Naive thymus-derived CD4-positive, alpha-beta T cell (primary cell): ENCODE measurements around the gene C9. TPM values are rescaled to one million over a fixed set of nuclear protein-coding genes. Genes with fewer than 3 reads are reported as not detected.
"Not testable (repeated sequence)": the region's sequence is repeated elsewhere in the genome, so short reads cannot be mapped to it uniquely, and the experiment has no call there.

ENCODE experiments used
- ATAC-seq: fragments of 150-1000 bp; cut with Tn5 transposase; 2 replicates; pipeline ENCODE4 v1.10.0; 2021; ENCODE audit warnings: mild to moderate bottlenecking, moderate library complexity
- CTCF ChIA-PET: fragments of 350-600 bp; sonication (Branson Sonifier 250); formaldehyde crosslinking; loops from one replicate; lab custom pipeline; 2021; ENCODE audit warnings: antibody characterized with exemption; lab: Charles Lee
- POLR2A ChIA-PET: fragments of 350-600 bp; sonication (Branson Sonifier 250); formaldehyde crosslinking; loops from one replicate; lab custom pipeline; 2021; ENCODE audit warnings: antibody characterized with exemption, inconsistent platforms; lab: Charles Lee
- DNase-seq, 9 donors: peaks; one replicate each; pipeline versions ENCODE4 v3.0.0 to v3.0.0-alpha.2; 2020 to 2022; ENCODE audit warnings: mixed read lengths in 1 of 9
- H3K27ac ChIP-seq: one replicate; pipeline ENCODE4 v1.7.0; 2013; ENCODE audit warnings: mild to moderate bottlenecking, low read depth, low read length, moderate library complexity
- H3K27me3 ChIP-seq, 2 donors: one replicate each; pipeline ENCODE4 v1.7.0; 2013; ENCODE audit warnings: low read length in 2 of 2, mild to moderate bottlenecking in 2 of 2, moderate library complexity in 2 of 2; ENCODE audit not compliant: control insufficient read depth in 2 of 2, insufficient read depth in 2 of 2
- H3K36me3 ChIP-seq, 3 experiments: 1 replicate in 2 of 3; 2 replicates in 1 of 3; pipeline ENCODE4 v1.7.0; 2013; ENCODE audit warnings: low read length in 3 of 3, mild to moderate bottlenecking in 3 of 3, moderate library complexity in 1 of 3; ENCODE audit not compliant: insufficient read depth in 3 of 3, control insufficient read depth in 2 of 3
- H3K4me1 ChIP-seq, 2 donors: one replicate each; pipeline ENCODE4 v1.7.0; 2013; ENCODE audit warnings: low read length in 2 of 2, mild to moderate bottlenecking in 2 of 2, moderate library complexity in 1 of 2; ENCODE audit not compliant: control insufficient read depth in 2 of 2, insufficient read depth in 2 of 2
- H3K4me3 ChIP-seq: 2 replicates; pipeline ENCODE4 v1.7.0; 2013; ENCODE audit warnings: mild to moderate bottlenecking, low read length
- H3K9me3 ChIP-seq, 3 experiments: 1 replicate in 2 of 3; 2 replicates in 1 of 3; pipeline ENCODE4 v1.7.0; 2013; ENCODE audit warnings: low read length in 3 of 3; ENCODE audit not compliant: control insufficient read depth in 2 of 3
- H3K27ac Mint-ChIP-seq, 9 donors: one replicate each; pipeline ENCODE4 v1.8.0; 2020 to 2022; ENCODE audit warnings: mixed read lengths in 9 of 9, mild to moderate bottlenecking in 8 of 9, moderate library complexity in 5 of 9, inconsistent platforms in 2 of 9
- H3K27me3 Mint-ChIP-seq, 5 donors: one replicate each; pipeline ENCODE4 v1.8.0; 2021 to 2022; ENCODE audit warnings: mixed read lengths in 5 of 5, mild to moderate bottlenecking in 1 of 5
- H3K36me3 Mint-ChIP-seq, 5 donors: one replicate each; pipeline ENCODE4 v1.8.0; 2020 to 2022; ENCODE audit warnings: mixed read lengths in 5 of 5, mild to moderate bottlenecking in 3 of 5, inconsistent platforms in 1 of 5
- H3K4me1 Mint-ChIP-seq, 7 donors: one replicate each; pipeline ENCODE4 v1.8.0; 2020 to 2022; ENCODE audit warnings: mixed read lengths in 7 of 7, mild to moderate bottlenecking in 3 of 7, inconsistent platforms in 1 of 7
- H3K4me3 Mint-ChIP-seq, 10 donors: one replicate each; pipeline ENCODE4 v1.8.0; 2020 to 2022; ENCODE audit warnings: mild to moderate bottlenecking in 10 of 10, mixed read lengths in 10 of 10, moderate library complexity in 6 of 10, inconsistent platforms in 2 of 10
- H3K9me3 Mint-ChIP-seq, 11 donors: one replicate each; pipeline ENCODE4 v1.8.0; 2020 to 2022; ENCODE audit warnings: mixed read lengths in 11 of 11, mild to moderate bottlenecking in 4 of 11, inconsistent platforms in 1 of 11, moderate library complexity in 1 of 11
- intact Hi-C, 2 donors: fragments of 100-400 bp; cut with micrococcal nuclease; formaldehyde crosslinking; loops; one replicate each; pipeline ENCODE4 v1.15.1; 2023
- polyA plus RNA-seq, 2 donors: library from polyadenylated mRNA; unstranded; fragments of 300-500 nt; fragmentation: Illumina TruSeq; gene quantifications; one replicate each; pipeline ENCODE4 v1.2.3, GENCODE V29; 2021
- total RNA-seq, 6 experiments: library from RNA in 5 of 6; stranded (reverse) in 5 of 6; gene quantifications; 1 replicate in 5 of 6; 2 replicates in 1 of 6; pipeline ENCODE4 v1.2.3 and lab custom pipeline; 2021 to 2026

C9 gene
- total and polyA plus RNA-seq, 7 experiments from 2014 or later = not detected

DNA sequence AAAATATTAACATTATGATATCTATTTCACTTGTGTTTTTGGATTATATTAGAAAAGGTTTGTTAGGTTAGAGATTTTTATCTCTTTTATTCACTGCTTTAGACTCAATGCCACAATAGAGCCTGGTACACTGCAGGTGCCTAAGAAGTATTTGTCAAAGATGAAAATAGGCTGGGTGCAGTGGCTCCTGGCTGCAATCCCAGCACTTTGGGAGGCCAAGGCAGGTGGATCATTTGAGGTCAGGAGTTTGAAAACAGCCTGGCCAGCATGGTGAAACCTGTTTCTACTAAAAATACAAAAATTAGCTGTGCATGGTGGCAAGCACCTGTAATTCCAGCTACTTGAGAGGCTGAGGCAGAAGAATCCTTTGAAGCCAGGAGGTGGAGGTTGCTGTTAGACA is 64.3 kb downstream of the C9 start:
- H3K4me1 Mint-ChIP-seq = no peaks in the 10 kb centered on the region
- peaks cover 0 to 21% (median 0%) of the 10 kb centered on the region in 5 donors for H3K27me3 Mint-ChIP-seq
- ChIA-PET CTCF (no interaction called here), POLR2A (no interaction called here)
- peaks cover 3 to 15% (median 5%) of the 10 kb centered on the region in 11 donors for H3K9me3 Mint-ChIP-seq
- Histone ChIP-seq H3K36me3 (no peaks in the 10 kb centered on the region), H3K27me3 (no peaks in the 10 kb centered on the region), H3K9me3 (no peaks in the 10 kb centered on the region), H3K27ac (no peak overlapping the region), H3K4me3 (no peak overlapping the region), H3K4me1 (no peaks in the 10 kb centered on the region)
- H3K36me3 Mint-ChIP-seq = peaks cover 0 to 5% (median 4%) of the 10 kb centered on the region in 5 donors
- no peak for DNase-seq
- H3K4me3 Mint-ChIP-seq = no peak overlapping the region
- no peak for ATAC-seq
- no peak overlapping the region for H3K27ac Mint-ChIP-seq
- intact Hi-C loops = no loop called here

DNA sequence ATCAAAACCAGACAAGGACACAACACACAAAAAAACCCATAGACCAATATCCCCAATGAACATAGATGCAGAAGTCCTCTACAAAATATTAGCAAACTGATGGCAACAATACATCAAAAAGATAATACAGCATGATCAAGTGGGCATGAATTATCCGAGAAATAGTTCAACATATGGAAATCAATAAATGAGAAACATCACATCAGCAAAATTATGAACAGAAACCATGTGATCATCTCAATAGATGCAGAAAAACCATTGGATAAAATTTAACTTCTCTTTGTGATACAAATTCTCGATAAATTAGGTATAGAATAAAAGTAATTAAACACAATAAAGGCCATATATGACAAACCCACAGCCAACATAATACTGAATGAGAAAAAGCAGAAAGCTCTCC is 69.6 kb downstream of the C9 start:
- no peak overlapping the region for H3K4me3 Mint-ChIP-seq
- Histone ChIP-seq H3K27ac (no peak overlapping the region), H3K36me3 (no peaks in the 10 kb centered on the region), H3K9me3 (no peaks in the 10 kb centered on the region), H3K4me1 (no peaks in the 10 kb centered on the region), H3K27me3 (no peaks in the 10 kb centered on the region), H3K4me3 (no peak overlapping the region)
- no peaks in the 10 kb centered on the region for H3K4me1 Mint-ChIP-seq
- H3K27me3 Mint-ChIP-seq = peaks cover 0 to 37% (median 7%) of the 10 kb centered on the region in 5 donors
- ATAC-seq (no peak), DNase-seq (no peak)
- CTCF ChIA-PET = no interaction called here
- POLR2A ChIA-PET = no interaction called here
- H3K36me3 Mint-ChIP-seq = peaks cover 0 to 25% (median 8%) of the 10 kb centered on the region in 5 donors
- no peak overlapping the region for H3K27ac Mint-ChIP-seq
- peaks cover 3 to 38% (median 16%) of the 10 kb centered on the region in 11 donors for H3K9me3 Mint-ChIP-seq
- intact Hi-C loops = no loop called here

DNA sequence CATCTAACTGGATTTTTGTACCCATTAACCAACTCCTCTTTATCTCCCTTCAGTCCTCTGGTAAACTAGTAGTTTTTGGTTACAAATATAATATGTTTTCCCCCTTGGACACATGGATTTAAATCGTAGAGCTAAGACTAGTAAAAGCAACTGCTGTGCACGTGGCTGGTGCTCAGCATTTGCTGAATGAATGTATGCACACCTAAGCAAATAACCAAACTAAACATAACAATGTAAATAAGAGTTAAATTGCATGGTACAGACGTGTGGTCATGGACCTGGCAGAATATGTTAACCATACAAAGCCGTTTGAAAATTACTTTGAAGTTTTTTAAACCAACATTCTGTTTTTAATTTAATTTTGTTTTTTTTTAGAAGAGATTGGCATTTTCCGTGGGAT is 79.7 kb downstream of the C9 start:
- POLR2A ChIA-PET = interaction anchor here (2.0 to 5.3 kb wide), 2 partner anchors 67 to 105 kb away, joined by 8 to 34 read pairs; no protein-coding TSS in a partner anchor
- no peak overlapping the region for H3K4me3 ChIP-seq
- H3K4me1 ChIP-seq = peaks cover 4 to 7% of the 10 kb centered on the region in 2 donors
- intact Hi-C loops = loop anchor here in 1 of 2 donors (10.0 kb wide), 1 partner anchor 280 kb away; no protein-coding TSS in a partner anchor
- no peak overlapping the region for H3K27ac ChIP-seq
- CTCF ChIA-PET = interaction anchor here (0.7 to 10.1 kb wide), 8 partner anchors 64 to 842 kb away, joined by 3 to 192 read pairs (median 11); partner anchors contain the start of gene FYB1
- no peak for ATAC-seq
- no peaks in the 10 kb centered on the region for H3K36me3 ChIP-seq
- H3K9me3 ChIP-seq = no peaks in the 10 kb centered on the region
- no peaks in the 10 kb centered on the region for H3K27me3 ChIP-seq
- peak overlapping the region in 1 of 9 donors; percentile 60 for H3K27ac Mint-ChIP-seq
- H3K36me3 Mint-ChIP-seq = peaks cover 5 to 17% (median 7%) of the 10 kb centered on the region in 5 donors
- H3K4me3 Mint-ChIP-seq = no peak overlapping the region
- DNase-seq = no peak
- H3K9me3 Mint-ChIP-seq = peaks cover 0 to 30% (median 12%) of the 10 kb centered on the region in 11 donors
- peaks cover 0 to 32% (median 8%) of the 10 kb centered on the region in 5 donors for H3K27me3 Mint-ChIP-seq
- H3K4me1 Mint-ChIP-seq = peaks cover 18 to 41% (median 34%) of the 10 kb centered on the region in 7 donors

DNA sequence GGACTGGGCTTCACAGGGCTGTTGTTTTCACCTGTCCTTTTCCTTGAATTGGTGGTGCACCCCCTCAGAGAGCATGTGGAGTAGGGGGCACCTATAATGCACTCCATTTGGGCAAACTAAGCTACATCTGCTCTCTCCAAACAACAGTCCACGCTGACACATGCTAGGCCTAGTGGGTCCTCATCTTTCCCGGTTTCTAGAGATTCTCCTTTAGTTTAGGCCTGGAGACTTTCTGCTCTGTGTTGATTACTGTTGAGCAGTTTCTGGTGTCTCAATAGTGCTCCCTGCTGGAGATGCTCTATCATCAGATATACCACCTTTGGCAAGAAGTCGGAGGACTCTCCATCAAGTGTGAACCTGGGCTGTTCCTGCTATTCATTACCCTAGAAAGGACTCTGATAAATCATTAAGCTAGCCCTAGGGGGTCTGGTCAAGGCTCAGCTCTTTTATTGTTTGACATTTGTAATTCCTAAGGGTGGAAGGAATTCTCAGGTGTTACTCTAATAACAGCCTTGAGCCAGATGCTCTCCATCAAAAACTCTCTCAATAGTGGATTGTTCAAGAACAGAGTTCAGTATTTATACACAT is 81.0 kb downstream of the C9 start:
- H3K27ac Mint-ChIP-seq = peak overlapping the region in 8 of 9 donors; percentile 66 to 98 (median 86)
- peaks cover 18 to 52% (median 46%) of the 10 kb centered on the region in 7 donors for H3K4me1 Mint-ChIP-seq
- Histone ChIP-seq H3K4me3 (no peak overlapping the region), H3K4me1 (peaks cover 4 to 7% of the 10 kb centered on the region in 2 donors), H3K9me3 (no peaks in the 10 kb centered on the region), H3K27me3 (no peaks in the 10 kb centered on the region), H3K27ac (peak overlapping the region; percentile 3), H3K36me3 (no peaks in the 10 kb centered on the region)
- peak overlapping the region in 8 of 10 donors; percentile 8 to 66 (median 57) for H3K4me3 Mint-ChIP-seq
- H3K36me3 Mint-ChIP-seq = peaks cover 5 to 28% (median 8%) of the 10 kb centered on the region in 5 donors
- intact Hi-C loops = loop anchor here (1.0 to 10.0 kb wide), 11 partner anchors 9 to 842 kb away; no protein-coding TSS in a partner anchor
- H3K9me3 Mint-ChIP-seq = peaks cover 5 to 40% (median 18%) of the 10 kb centered on the region in 11 donors
- ATAC-seq (peak; percentile 99), DNase-seq (peak; percentile 14 to 83 (median 73))
- peaks cover 0 to 23% (median 8%) of the 10 kb centered on the region in 5 donors for H3K27me3 Mint-ChIP-seq
- CTCF ChIA-PET = interaction anchor here (0.5 to 10.1 kb wide), 38 partner anchors 9 to 841 kb away, joined by 3 to 192 read pairs (median 4); partner anchors contain the start of gene FYB1
- POLR2A ChIA-PET = interaction anchor here (0.6 to 5.3 kb wide), 19 partner anchors 10 to 140 kb away, joined by 3 to 34 read pairs (median 4); partner anchors contain the start of gene FYB1

DNA sequence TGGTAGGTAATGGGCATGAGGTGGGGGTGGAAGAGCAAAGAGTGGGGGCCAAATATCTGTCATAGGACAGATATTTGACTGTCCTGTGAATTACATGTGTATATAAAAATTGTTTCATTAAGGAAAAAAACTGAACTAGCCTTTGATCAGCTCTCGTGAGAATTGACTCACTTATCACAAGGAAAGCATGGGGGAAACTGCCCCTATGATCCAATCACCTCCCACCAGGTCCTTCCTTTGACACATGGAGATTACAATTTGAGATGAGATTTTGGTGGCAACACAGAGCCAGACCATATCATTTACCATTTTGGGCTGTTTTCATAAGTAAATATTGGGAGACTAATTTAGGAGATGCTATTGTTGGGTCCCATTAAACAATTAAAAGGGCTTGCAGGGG is 81.7 kb downstream of the C9 start:
- peak overlapping the region in 2 of 10 donors; percentile 66 to 75 for H3K4me3 Mint-ChIP-seq
- Histone ChIP-seq H3K9me3 (no peaks in the 10 kb centered on the region), H3K4me1 (peaks cover 4 to 7% of the 10 kb centered on the region in 2 donors), H3K36me3 (no peaks in the 10 kb centered on the region), H3K27me3 (no peaks in the 10 kb centered on the region), H3K4me3 (no peak overlapping the region), H3K27ac (no peak overlapping the region)
- intact Hi-C loops = loop anchor here in 1 of 2 donors (2.0 to 10.0 kb wide), 2 partner anchors 20 to 278 kb away; no protein-coding TSS in a partner anchor
- H3K27me3 Mint-ChIP-seq = peaks cover 0 to 22% (median 8%) of the 10 kb centered on the region in 5 donors
- DNase-seq (no peak), ATAC-seq (no peak)
- POLR2A ChIA-PET = interaction anchor here (0.6 to 5.3 kb wide), 13 partner anchors 9 to 129 kb away, joined by 3 to 34 read pairs (median 5); partner anchors contain the start of gene FYB1
- peaks cover 5 to 34% (median 8%) of the 10 kb centered on the region in 5 donors for H3K36me3 Mint-ChIP-seq
- peak overlapping the region in 6 of 9 donors; percentile 43 to 98 (median 76) for H3K27ac Mint-ChIP-seq
- peaks cover 5 to 43% (median 18%) of the 10 kb centered on the region in 11 donors for H3K9me3 Mint-ChIP-seq
- peaks cover 18 to 58% (median 50%) of the 10 kb centered on the region in 7 donors for H3K4me1 Mint-ChIP-seq
- CTCF ChIA-PET = interaction anchor here (0.8 to 10.1 kb wide), 26 partner anchors 8 to 202 kb away, joined by 3 to 192 read pairs (median 8); partner anchors contain the start of gene FYB1

DNA sequence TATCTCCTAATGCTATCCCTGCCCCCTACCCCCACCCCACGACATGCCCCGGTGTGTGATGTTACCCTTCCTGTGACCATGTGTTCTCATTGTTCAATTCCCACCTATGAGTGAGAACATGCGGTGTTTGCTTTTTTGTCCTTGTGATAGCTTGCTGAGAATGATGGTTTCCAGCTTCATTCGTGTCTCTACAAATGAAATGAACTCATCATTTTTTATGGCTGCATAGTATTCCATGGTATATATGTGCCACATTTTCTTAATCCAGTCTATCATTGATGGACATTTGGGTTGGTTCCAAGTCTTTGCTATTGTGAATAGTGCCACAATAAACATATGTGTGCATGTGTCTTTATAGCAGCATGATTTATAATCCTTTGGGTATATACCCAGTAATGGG is 88.4 kb downstream of the C9 start:
- H3K27me3 Mint-ChIP-seq, DNase-seq, H3K36me3 ChIP-seq, CTCF ChIA-PET, H3K27me3 ChIP-seq, H3K9me3 ChIP-seq, H3K4me3 ChIP-seq, ATAC-seq: not testable (repeated sequence)
- peaks cover 34 to 43% of the 10 kb centered on the region in 2 donors for H3K4me1 ChIP-seq
- intact Hi-C loops = loop anchor here (2.0 kb wide), 4 partner anchors 19 to 203 kb away; no protein-coding TSS in a partner anchor
- Mint-ChIP-seq H3K9me3 (peaks cover 0 to 26% (median 15%) of the 10 kb centered on the region in 11 donors), H3K27ac (peak overlapping the region; percentile 85 to 98 (median 95)), H3K4me3 (peak overlapping the region in 8 of 10 donors; percentile 34 to 88 (median 68)), H3K36me3 (peaks cover 5 to 43% (median 7%) of the 10 kb centered on the region in 5 donors), H3K4me1 (peaks cover 29 to 77% (median 55%) of the 10 kb centered on the region in 7 donors)
- POLR2A ChIA-PET = interaction anchor here (1.0 to 4.4 kb wide), 4 partner anchors 57 to 90 kb away, joined by 6 to 52 read pairs (median 20); partner anchors contain the start of gene FYB1
- H3K27ac ChIP-seq = peak overlapping the region; percentile 74
